Inferior parietal cortex (tissue), 1 donor: ENCODE measurements around the gene FCHSD2.

Experiments used
- DNase-seq: peaks from one replicate; pipeline ENCODE4 v3.0.0-alpha.2; 2016; ENCODE audit errors: extremely low spot score

The FCHSD2 gene

GRCh38 chr11:73172992-73173656 lies 31.0 kb upstream of the FCHSD2 start:
- DNase-seq: no peak

GRCh38 chr11:73171436-73172161 lies 29.5 kb upstream of the FCHSD2 start:
- no peak for DNase-seq

- DNase-seq: no peak
Measured at GRCh38 chr11:73170140-73170539, 28.0 kb upstream of the FCHSD2 start.

- DNase-seq: no peak
Measured at GRCh38 chr11:73168925-73169579, 26.9 kb upstream of the FCHSD2 start.

- no peak for DNase-seq
Measured at GRCh38 chr11:73167363-73167954, 25.3 kb upstream of the FCHSD2 start.

- DNase-seq: no peak
Measured at GRCh38 chr11:73164803-73165540, 22.9 kb upstream of the FCHSD2 start.

- DNase-seq: no peak
Measured at GRCh38 chr11:73163638-73164174, 21.6 kb upstream of the FCHSD2 start.

GRCh38 chr11:73162196-73162740 lies 20.1 kb upstream of the FCHSD2 start:
- DNase-seq: no peak

- no peak for DNase-seq
Measured at GRCh38 chr11:73160005-73160760, 18.1 kb upstream of the FCHSD2 start.

GRCh38 chr11:73159297-73159696 lies 17.2 kb upstream of the FCHSD2 start:
- no peak for DNase-seq

GRCh38 chr11:73158356-73159051 lies 16.4 kb upstream of the FCHSD2 start:
- no peak for DNase-seq

GRCh38 chr11:73157101-73158010 lies 15.2 kb upstream of the FCHSD2 start:
- no peak for DNase-seq

- no peak for DNase-seq
Measured at GRCh38 chr11:73156686-73157085, 14.6 kb upstream of the FCHSD2 start.

GRCh38 chr11:73156114-73156513 lies 14.0 kb upstream of the FCHSD2 start:
- DNase-seq: no peak

- DNase-seq: no peak
Measured at GRCh38 chr11:73155102-73155501, 13.0 kb upstream of the FCHSD2 start.

- no peak for DNase-seq
Measured at GRCh38 chr11:73154178-73154577, 12.1 kb upstream of the FCHSD2 start.

- no peak for DNase-seq
Measured at GRCh38 chr11:73152861-73153483, 10.9 kb upstream of the FCHSD2 start.

- DNase-seq: no peak
Measured at GRCh38 chr11:73152086-73152853, 10.2 kb upstream of the FCHSD2 start.
